Progenitor cell of endocrine pancreas (in vitro differentiated cells): ENCODE measurements around the gene SMARCA2. TPM values are rescaled to one million over a fixed set of nuclear protein-coding genes. Genes with fewer than 3 reads are reported as not detected.

Source experiments
- DNase-seq: peaks from one replicate; pipeline ENCODE4 v3.0.0; 2021; ENCODE audit warnings: low spot score; ENCODE audit not compliant: unreplicated experiment
- H3K27ac Mint-ChIP-seq: 2 replicates; pipeline ENCODE4 v1.8.0; 2021; ENCODE audit warnings: mild to moderate bottlenecking, moderate library complexity, mixed read lengths
- H3K27me3 Mint-ChIP-seq: 2 replicates; pipeline ENCODE4 v1.8.0; 2021; ENCODE audit warnings: mixed read lengths
- H3K36me3 Mint-ChIP-seq: 2 replicates; pipeline ENCODE4 v1.8.0; 2022; ENCODE audit warnings: mixed read lengths; ENCODE audit not compliant: insufficient read depth
- H3K4me1 Mint-ChIP-seq: 2 replicates; pipeline ENCODE4 v1.8.0; 2021; ENCODE audit warnings: low read depth, mixed read lengths
- H3K4me3 Mint-ChIP-seq: 2 replicates; pipeline ENCODE4 v1.8.0; 2021; ENCODE audit warnings: low read depth, mild to moderate bottlenecking, moderate library complexity, mixed read lengths
- H3K9me3 Mint-ChIP-seq: 2 replicates; pipeline ENCODE4 v1.8.0; 2021; ENCODE audit warnings: low read depth, mixed read lengths
- total RNA-seq: library from RNA; stranded (reverse); gene quantifications from 2 replicates; pipeline ENCODE4 v1.2.1, GENCODE V29; 2021
- TF ChIP-seq, protein P1 (sequence below): fragments of 200-600 bp; sonication (generic); IDR thresholded peaks from one replicate; pipeline ENCODE4 v1.5.0; 2021; ENCODE audit warnings: antibody characterized with exemption, mild to moderate bottlenecking; ENCODE audit not compliant: unreplicated experiment

The SMARCA2 gene
- total RNA-seq, 1 donor from 2014 or later: 55.8 TPM

DNA sequence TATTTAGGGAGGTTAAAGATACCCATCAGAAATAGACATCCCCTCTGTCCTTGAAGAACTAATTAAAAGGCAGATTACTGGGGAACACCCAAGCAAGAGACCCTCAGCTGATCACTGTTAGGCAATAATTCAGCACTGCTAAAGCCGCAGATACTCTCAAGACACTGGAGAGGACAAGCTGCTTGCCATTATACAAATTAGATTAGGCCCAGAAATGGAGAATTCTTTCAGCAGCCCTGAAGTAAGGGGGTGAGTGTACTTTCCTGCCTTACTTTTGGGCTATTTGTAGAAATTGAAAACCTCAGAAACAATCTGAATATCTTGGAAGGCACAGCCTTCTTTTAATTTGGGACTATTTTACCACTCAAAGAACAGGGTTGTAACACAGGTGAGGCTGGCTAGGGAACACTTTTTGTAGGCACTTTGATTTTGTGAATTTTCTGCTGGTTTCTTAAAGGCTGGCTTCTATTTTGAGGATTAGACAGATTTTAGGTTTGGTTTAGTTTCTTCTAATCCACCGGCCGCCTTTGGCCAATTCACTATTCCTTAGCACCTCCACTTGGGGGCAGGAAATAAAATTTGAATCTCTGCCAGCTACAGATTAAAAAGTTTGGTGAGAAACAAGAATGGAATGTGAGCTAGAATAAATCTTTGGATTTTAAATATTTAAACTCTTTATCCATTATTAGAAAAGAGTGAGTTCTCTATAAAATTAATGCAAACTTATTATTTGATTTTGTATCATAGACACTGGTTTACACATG lies 106.0 kb downstream of the SMARCA2 start:
- H3K4me3 Mint-ChIP-seq: no peak overlapping the region
- no peak for DNase-seq
- no peak overlapping the region for H3K27ac Mint-ChIP-seq
- H3K4me1 Mint-ChIP-seq: no peaks in the 10 kb centered on the region
- no peaks in the 10 kb centered on the region for H3K9me3 Mint-ChIP-seq
- no peaks in the 10 kb centered on the region for H3K27me3 Mint-ChIP-seq
- peaks cover 16% of the 10 kb centered on the region for H3K36me3 Mint-ChIP-seq
- TF ChIP-seq, protein P1, sequence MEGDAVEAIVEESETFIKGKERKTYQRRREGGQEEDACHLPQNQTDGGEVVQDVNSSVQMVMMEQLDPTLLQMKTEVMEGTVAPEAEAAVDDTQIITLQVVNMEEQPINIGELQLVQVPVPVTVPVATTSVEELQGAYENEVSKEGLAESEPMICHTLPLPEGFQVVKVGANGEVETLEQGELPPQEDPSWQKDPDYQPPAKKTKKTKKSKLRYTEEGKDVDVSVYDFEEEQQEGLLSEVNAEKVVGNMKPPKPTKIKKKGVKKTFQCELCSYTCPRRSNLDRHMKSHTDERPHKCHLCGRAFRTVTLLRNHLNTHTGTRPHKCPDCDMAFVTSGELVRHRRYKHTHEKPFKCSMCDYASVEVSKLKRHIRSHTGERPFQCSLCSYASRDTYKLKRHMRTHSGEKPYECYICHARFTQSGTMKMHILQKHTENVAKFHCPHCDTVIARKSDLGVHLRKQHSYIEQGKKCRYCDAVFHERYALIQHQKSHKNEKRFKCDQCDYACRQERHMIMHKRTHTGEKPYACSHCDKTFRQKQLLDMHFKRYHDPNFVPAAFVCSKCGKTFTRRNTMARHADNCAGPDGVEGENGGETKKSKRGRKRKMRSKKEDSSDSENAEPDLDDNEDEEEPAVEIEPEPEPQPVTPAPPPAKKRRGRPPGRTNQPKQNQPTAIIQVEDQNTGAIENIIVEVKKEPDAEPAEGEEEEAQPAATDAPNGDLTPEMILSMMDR: no peak

DNA sequence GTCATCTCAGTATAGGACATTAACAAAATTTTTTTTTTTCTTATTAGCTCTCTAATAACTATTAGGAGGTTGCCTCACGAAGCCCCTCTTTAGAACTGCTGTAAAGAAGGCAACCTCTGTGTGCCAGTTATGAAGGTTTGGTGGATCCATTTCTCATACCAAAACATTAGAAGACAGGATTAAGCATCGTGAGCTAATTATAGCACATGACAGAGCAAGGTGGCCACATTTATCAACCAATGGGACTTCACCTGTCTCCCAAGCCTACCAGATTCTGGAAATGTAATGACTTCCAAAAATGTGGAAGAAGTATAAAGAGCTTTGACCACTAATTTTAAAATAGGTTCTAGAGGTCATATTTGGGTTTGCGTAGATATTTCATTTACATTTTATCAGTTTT lies 107.2 kb downstream of the SMARCA2 start:
- no peaks in the 10 kb centered on the region for H3K27me3 Mint-ChIP-seq
- TF ChIP-seq, protein P1: no peak
- no peak overlapping the region for H3K27ac Mint-ChIP-seq
- no peak for DNase-seq
- no peak overlapping the region for H3K4me3 Mint-ChIP-seq
- no peaks in the 10 kb centered on the region for H3K4me1 Mint-ChIP-seq
- H3K9me3 Mint-ChIP-seq: no peaks in the 10 kb centered on the region
- peaks cover 15% of the 10 kb centered on the region for H3K36me3 Mint-ChIP-seq

- no peaks in the 10 kb centered on the region for H3K27me3 Mint-ChIP-seq
- peaks cover 10% of the 10 kb centered on the region for H3K36me3 Mint-ChIP-seq
- TF ChIP-seq, protein P1: no peak
- DNase-seq: no peak
- no peak overlapping the region for H3K4me3 Mint-ChIP-seq
- H3K4me1 Mint-ChIP-seq: no peaks in the 10 kb centered on the region
- H3K9me3 Mint-ChIP-seq: no peaks in the 10 kb centered on the region
- H3K27ac Mint-ChIP-seq: no peak overlapping the region
These were observed 110.8 kb downstream of the SMARCA2 start for GRCh38 chr9:2125906-2126305.

DNA sequence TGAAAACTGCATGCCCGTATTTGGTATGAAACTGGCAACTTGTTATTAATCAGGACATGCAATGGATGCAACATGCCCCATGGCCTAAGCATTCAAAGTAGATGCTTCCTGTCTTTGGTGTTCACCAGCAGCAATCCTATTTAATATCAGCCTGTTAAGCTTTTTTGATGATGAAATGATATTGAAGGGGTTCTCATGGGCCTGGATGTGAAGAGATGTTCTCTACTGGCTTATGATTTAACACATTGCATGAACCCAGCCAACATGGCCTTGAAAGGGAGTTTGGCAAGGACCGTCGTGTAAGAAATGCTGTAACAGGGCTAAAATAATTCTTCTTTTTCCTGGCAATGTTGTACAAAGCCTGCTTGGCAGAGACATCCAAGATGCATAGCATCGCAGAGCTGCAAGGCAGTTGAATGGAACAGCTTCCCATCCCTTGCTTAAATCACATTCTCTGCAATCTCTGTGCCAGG lies 111.2 kb downstream of the SMARCA2 start:
- H3K27ac Mint-ChIP-seq: no peak overlapping the region
- no peak for DNase-seq
- no peak overlapping the region for H3K4me3 Mint-ChIP-seq
- no peaks in the 10 kb centered on the region for H3K27me3 Mint-ChIP-seq
- peaks cover 10% of the 10 kb centered on the region for H3K36me3 Mint-ChIP-seq
- H3K4me1 Mint-ChIP-seq: no peaks in the 10 kb centered on the region
- TF ChIP-seq, protein P1: no peak
- H3K9me3 Mint-ChIP-seq: no peaks in the 10 kb centered on the region

DNA sequence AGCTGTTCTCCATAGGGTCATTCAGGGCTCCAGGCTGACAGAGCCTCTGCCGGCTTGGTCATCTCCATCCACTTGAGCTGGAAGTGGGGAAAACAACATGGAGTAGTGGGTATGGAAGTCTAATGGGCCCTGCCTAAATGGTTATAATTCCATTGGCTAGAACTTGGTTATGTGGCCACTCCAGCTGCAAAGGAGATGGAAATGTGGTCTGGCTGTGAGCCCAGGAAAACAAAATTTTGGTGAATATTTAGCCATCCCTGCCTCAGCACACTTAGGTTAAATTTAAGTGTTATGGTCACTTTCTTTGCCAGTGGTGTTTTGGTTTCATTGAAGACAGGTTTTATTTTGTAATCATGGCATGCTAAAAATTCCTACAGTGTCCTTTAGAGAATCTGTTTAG lies 112.3 kb downstream of the SMARCA2 start:
- Mint-ChIP-seq H3K36me3 (peaks cover 10% of the 10 kb centered on the region), H3K27ac (no peak overlapping the region), H3K9me3 (no peaks in the 10 kb centered on the region), H3K4me1 (no peaks in the 10 kb centered on the region), H3K4me3 (no peak overlapping the region), H3K27me3 (no peaks in the 10 kb centered on the region)
- TF ChIP-seq, protein P1: no peak
- no peak for DNase-seq
